Uterus (tissue), 2 donors: ENCODE results near the gene LKAAEAR1.

ENCODE experiments used
- CTCF ChIP-seq, 4 experiments: fragments of 200-600 bp in 2 of 4; fragments of 450-650 bp in 2 of 4; sonication (generic) in 2 of 4; IDR thresholded peaks; one replicate each; pipeline ENCODE4 v1.5.1; 2016 to 2019; ENCODE audit warnings: antibody characterized with exemption in 4 of 4, mild to moderate bottlenecking in 2 of 4, moderate library complexity in 1 of 4
- POLR2A ChIP-seq, 2 donors: fragments of 450-650 bp; IDR thresholded peaks; one replicate each; pipeline ENCODE4 v1.6.1; 2016; ENCODE audit warnings: antibody characterized with exemption in 2 of 2, mild to moderate bottlenecking in 1 of 2, moderate library complexity in 1 of 2

GRCh38 chr20:64072498-64073063 lies 11.6 kb downstream of the LKAAEAR1 start:
- TF ChIP-seq CTCF (IDR thresholded peaks at IDR 0.05) (no peak), POLR2A (IDR thresholded peaks at IDR 0.05) (no peak)
